GM18867 (cell line): ENCODE measurements around the gene PANK1.
"Not testable (repeated sequence)": the region's sequence is repeated elsewhere in the genome, so short reads cannot be mapped to it uniquely, and the experiment has no call there.

Source experiments
- ATAC-seq: cut with Tn5 transposase; IDR thresholded peaks from one replicate; pipeline ENCODE4 v1.9.1; 2021; ENCODE audit warnings: mild to moderate bottlenecking, moderate library complexity; ENCODE audit not compliant: unreplicated experiment

PANK1 gene

DNA sequence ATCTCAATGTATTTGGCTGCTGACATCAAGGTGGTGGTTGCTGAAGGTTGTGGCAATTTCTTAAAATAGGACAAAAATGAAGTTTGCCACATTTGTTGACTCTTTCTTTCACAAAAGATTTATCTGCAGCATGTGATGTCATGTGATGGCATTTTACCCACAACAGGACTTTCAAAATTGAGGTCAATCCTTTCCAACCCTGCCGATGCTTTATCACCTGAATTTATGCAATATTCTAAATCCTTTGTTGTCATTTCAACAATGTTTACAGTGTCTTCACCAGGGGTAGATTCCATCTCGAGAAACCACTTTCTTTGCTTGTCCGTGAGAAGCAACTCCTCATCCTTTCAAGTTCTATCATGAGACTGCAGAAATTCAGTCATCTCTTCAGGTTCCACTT lies 69.0 kb downstream of the PANK1 start:
- ATAC-seq: no peak

DNA sequence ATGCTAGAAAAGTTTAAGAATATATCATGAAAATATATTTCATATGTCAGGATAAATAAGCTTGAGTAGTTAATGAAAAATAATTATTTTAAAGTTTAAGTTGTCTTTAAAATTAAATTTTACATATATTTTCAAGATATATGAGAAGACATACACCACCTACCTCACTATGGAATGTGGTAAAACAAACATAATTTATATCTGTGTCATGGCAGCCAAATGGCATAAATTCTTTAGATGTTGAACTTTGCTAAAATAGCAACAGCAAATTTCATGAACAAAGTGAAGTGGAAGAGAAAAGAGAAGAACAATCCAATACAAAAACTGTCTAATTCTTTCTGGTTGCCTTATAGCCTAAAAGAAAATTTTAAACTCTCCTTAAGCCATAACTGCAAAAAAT lies 70.0 kb downstream of the PANK1 start:
- ATAC-seq: no peak

DNA sequence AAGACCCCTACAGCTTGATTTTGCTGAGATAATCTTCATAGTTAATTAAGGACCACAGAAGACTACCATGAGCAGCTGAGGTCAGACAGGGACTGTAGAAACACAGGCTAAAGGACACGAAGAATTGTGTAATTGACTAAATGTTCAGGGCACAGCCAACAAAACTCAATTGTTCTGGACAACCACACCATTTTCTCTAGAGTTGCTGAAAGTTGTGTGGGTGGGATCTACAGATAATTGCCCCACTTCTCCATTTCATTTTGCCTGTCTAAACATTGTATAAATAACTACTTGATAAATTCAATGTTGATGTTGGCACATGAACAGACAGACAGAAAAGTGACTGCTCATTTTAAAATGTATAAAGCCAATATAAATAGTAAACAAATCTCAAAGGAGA lies 70.7 kb downstream of the PANK1 start:
- ATAC-seq: no peak

DNA sequence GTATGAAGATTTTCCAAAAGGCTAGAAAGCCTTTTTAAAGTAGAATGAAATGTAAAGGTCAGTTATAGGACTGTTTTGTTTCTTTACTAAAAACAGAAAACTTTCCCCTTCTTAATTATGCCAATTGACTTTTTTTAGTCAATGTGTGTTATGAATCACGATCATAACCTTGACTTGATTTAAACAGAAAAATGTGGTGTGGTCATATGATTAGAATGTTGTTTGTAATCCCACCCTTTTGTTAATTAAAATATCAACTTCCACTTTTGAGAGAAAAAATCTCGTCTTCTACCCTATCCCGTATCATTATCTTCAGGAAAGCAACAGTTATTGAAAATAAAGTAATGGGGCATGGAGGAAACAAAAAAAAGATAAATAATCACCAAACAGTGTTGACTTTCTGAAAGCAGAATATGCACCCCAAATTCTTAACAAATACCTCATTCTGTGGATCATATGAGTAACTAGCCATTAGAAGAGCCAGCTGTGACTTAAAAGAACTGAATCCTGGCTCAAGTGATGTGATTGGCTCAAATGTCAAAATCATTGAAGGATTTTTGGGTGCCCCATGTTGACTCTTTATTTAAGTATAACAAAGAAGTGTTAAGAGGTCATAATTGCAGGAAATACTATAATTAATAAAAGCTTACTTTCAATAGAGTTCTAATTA lies 77.3 kb downstream of the PANK1 start:
- no peak for ATAC-seq

DNA sequence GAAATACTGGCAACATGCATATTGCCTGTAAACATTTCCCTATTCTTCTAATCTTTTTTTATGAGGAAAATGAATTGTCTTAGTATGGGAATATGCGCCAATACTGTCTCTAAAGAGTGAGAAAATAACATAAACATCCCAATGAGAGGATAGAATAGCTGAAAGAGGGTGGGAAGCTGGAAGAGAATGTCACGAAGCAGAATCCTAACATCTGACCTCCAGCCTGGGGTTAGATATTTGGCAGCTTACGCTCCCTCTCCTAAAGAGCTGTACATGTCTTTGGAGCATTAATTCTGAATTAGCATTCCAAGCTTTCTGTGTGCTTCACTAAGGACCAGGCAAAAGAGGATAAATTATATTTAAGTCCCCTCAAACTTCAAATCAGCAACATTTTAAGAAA lies 78.0 kb downstream of the PANK1 start:
- no peak for ATAC-seq

DNA sequence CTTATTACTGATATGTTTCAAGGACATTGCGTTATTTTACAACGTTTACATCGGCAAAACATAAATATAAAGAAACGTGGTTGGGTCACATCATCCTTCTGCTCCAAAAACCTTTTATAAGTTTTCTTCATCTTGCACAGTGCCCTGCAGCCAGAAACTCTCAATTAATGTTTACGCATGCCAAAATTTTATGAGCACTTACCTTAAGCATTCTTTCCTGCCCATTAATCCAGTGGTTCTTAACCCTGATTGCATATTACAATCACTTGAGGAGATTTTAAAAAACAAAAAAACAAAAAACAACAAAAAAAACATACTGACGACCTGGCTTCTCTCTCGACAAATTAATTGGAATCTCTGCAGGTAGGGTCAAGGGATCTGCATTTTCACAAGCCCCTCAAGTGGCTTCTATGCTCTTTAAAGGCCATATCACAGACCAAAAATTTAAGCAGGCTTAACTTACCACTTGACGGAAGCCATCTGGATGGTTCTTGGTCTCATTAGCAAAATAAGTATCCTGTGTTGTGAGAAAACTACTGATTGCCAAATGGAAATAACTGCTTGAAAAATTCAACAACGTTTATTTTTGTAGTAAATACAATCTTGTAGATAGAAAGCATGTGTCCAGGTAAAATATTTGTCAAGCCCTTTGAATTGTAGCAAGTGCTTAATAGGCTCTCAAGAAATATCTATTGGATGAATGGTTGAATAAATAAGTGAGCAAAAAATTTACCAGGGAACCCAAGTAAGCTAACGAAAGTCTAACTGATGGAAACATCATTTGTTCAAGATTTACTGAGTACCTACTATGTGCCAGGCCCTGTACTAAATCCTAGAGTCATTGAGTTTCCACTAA lies 78.7 kb downstream of the PANK1 start:
- ATAC-seq: no peak

DNA sequence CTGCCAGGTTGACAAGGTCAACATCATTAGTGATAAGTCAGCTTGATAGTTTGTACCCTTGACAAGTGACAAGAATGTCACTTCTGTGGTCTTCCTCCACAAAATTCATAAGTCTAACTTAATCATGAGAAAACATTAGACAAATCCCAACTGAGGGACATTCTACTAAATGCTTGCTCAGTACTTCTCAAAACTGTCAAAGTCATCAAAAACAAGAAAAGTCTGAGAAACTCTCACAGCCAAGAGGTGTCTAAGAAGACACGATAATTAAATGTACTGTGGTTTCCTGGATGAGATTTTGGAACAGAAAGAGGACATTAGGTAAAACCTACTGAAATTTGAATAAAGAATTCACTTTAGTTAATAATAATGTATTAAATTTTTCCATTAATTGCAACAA lies 79.9 kb downstream of the PANK1 start:
- no peak for ATAC-seq

DNA sequence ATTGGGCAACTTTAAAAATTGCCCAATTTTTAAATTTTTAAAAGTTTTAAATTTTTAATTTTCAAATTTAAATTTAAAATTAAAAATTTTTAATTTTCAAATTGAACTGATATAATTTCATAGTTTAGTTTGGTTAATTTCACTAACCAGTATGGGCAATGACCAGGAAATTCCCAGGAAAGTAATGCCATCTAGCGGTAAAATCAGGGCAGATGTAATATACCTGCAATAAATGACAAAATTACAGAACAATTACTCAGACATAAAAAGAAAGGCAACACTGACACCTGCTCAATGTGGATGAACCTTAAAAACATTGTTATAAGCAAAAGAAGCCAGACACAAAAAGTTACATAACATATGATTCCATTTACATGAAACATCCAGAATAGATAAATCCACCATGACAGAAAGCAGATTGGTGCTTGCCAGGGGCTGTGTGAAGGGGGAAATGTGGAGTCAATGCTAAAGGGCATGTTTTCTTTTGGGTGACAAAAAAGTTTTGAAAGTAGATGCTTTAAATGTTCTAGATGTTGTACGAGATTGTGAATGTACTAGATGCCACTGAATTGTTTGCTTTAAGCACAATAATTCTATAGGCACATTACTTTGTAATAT lies 81.1 kb downstream of the PANK1 start:
- peak; percentile 57 for ATAC-seq

DNA sequence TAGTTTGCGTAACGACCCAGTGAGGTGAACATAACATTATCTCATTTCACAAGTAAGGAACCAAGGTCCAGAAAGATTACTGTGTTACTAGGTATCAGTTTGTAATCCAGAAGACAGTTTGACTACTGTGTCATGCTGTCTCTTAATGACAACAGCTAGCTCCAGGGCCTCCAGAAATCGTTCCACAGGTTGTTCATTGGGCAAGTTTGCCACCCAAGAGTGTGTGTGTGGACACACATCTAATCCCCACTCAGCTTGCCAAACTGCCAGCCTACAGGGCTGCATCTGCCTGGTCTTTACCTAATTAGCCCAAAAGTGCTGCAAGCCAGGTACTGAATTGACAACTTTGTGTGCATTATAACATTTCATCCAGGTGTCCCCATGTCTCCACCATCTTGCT lies 81.7 kb downstream of the PANK1 start:
- ATAC-seq: no peak

DNA sequence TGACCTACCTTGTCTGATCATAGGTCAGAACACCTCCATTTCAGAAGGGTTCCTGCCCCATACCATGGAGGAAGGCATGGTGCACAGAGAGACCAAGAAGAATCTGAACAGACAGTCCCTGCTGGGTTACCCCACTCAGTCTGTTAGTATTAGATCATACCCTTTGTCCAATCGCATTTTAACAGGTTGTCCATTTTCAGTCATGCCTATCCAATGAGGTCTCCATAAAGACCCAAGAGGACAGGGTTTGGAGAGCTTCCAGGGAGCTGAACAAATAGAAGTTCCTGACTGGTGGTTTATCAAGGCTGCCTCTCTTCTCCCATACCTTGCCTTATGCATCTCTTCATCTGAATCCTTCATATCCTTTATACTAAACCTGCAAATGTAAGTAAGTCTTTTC lies 88.4 kb downstream of the PANK1 start:
- no peak for ATAC-seq

DNA sequence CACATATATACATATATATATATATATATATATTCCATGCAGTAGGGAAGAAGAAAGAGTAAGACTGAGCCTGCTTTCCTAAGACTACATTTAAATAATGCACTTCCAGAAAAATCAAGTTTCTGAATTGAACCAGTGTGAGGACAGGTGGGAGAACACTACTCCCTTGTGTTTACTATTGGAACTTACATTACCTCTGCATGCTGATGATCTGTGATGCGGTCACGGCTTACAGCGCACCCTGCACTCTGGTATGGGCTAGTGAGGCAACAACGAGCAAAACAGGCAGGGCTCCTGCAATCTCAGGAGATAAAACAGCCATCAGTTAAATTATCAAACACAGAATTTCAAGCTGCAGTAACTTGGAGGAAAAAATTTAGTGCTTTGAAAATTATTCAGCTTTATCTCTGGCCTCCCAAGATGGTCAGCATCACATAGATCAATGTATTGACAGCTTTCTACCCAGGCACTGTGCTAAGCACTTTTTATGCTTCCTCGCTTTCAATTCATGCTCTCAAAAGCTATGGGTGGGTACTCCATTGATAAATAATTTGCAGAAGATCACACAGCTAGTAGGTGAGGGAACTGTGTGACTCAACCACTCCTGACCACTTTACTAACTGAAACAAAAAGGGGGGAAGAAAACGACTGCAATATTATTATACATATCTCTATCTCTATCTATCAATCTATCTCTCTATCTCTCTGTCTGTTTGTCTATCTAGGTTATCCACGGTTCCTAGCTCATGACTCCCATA lies 89.2 kb downstream of the PANK1 start:
- ATAC-seq: no peak

DNA sequence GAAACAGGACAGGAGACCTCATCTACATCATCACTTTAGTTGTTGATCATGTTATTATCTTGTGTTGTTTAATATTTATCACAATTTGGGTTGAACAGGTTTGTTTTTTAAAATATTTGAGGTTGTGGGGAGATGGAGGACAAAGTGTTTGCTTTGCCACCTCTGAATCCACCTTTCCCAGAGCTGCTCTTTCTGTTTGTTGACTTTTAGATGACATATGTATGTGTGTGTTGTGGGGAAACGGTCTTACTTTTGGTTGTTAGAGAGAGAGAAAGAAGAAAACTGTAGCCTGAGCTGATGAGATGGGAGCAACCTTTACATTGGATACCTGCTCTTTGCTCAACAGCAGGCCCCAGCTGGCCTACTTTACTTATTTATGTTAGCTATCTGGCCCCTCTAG lies 90.6 kb downstream of the PANK1 start:
- no peak for ATAC-seq

DNA sequence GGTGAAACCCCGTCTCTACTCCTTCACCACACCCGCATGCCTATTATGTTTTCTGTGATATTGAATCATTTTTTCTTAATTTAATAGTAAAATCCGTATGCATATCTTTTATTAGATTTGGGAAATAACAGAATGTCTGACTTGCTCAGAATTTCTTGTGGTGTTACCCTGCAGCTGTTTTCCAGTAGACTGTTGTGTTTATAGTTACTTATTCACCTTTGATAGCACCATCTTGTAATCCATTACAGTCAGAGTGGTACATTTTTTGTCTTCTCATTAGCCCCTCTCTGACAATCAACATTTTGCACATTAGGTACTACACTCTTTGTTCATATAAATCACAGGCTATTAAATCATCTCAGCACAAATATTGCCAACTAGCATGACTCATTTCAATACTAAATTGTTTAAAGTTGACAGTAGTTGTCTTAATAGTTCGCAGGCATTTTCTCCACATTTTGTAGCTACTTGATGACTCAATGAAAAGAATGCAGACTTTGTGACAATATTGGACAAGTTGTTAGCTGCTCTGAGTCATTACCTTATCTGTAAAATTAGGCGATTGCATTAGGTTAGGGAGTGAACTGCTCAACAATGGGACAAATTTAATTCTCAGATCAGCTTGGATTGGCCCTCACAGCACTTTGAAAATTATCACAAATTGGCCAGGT lies 91.8 kb downstream of the PANK1 start:
- ATAC-seq: no peak

DNA sequence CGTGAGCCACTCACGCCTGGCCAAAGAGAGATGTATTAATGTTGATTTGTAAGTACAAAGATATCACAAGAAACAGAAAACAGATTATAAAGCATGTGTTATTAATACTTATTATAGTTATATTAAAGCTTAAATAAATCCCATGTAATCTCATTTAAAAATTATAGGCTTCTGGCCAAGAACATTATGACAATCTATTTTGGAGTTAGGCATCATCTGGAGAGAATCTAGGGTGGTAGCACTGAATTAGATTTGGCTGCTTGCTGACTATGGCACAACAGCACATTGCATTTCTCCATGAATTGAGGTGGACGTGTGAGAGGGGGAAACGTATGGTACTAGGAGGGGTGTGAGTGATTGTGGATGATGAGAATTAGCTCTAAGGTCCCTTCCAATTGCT lies 92.8 kb downstream of the PANK1 start:
- no peak for ATAC-seq

DNA sequence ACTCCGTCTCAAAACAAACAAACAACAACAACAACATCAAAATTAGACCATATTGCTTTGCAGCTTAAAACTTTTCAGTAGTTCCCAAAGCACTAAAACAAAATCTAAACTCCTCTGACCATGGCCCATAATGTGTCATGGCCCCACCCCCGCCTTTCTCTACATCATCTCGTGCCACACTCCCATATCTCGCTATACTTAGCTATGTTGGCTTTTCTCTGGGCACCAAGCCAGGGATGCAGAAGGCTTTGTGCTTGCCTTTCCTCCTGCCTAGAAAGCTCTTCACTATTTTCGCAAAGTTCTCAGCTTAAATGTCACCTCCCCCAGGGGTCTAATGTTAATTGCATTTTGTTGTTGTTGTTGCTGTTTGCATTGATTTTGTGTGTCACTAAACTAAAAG lies 94.5 kb downstream of the PANK1 start:
- ATAC-seq: no peak

DNA sequence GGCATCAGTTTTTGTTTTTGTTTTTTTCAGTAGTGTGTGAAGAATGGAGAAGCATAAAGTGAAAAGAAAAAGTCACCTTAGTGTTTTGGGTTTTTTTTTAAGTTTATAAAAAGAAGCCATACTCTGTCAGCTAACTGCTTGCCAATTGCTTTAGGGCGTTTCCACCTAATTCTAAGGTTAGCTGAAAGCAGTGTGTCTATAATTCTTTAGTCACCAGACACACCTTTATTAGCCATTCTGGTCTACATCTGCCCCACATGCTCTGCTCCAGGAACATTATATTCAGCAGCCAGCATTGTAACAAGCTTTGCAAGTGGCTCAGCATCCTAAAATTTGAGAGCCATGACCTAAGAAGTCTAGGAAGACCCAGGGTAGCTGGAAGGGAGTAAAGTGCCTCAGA lies 95.5 kb downstream of the PANK1 start:
- ATAC-seq: no peak

DNA sequence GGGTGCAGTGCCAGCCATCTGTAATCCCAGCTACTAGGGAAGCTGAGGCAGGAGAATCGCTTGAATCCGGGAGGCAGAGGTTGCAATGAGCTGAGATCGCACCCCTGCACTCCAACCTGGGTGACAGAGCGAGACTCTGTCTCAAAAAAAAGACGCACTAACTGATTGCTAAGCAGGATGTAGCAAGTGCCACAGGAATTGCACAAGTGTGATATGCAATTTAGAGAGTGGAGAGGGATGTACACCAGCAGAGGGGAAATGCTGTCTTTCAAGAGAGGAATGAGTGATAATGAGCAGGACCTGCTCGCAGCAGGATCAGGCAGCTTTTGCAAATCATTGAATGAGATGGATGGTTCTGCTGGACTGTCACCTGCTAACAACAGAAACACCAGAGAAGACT lies 96.4 kb downstream of the PANK1 start:
- ATAC-seq: no peak

DNA sequence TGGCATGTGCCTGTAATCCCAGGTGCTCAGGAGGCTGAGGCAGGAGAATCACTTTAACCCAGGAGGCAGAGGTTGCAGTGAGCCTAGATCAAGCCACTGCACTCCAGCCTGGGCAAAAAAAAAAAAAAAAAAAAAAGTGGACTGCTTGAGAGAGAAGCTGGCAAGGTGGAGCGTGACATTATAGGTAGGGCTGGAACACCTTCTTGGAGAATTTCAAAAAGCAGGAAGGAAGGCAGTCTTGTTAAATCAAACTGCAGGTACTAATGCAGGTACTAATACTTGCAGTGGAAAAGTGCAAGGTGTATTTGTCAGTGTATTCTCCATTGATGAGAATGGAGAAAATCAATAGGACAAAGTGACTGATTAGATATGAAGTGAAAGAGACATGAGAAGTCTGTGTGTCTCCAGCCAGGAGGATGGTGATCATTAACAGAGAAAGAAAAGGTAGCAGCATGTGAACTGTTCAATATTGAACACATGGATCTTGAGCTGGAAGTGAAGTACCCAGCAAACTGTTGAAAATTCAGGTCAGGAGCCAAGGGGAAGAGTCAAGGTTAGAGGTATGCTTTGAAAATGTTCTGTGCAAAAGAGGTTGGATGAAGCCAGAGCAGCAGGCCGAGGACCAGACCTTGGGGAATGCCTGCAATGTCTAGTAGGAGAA lies 97.1 kb downstream of the PANK1 start:
- no peak for ATAC-seq

DNA sequence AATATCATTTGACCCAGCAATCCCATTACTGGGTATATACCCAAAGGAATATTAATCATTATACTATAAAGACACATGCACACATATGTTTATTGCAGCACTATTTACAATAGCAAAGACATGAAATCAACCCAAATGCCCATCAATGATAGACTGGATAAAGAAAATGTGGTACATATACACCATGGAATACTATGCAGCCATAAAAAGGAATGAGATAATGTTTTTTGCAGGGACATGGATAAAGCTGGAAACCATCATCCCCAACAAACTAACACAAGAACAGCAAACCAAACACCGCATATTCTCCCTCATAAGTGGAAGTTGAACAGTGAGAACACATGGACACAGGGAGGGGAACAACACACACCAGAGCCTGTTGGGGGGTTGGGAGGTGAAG lies 98.4 kb downstream of the PANK1 start:
- not testable (repeated sequence) for ATAC-seq

DNA sequence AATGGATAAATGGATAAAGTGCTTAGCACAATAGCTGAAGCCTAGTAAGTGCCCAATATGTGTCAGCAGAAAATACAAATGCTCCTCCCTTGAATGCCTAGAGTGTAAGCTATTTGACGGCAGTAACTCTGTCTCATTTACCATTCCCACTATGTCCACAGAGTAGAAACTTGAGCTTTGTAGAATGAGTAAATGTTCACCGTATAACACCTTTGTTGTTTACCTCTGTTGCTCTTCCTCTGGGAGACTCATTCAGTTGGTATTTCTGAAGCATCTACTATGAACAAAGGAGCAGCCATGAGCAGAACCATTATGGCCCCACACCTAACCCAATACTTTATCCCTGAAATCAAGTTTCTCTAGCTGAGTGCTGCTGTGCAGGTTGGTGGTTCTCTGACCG lies 101.2 kb downstream of the PANK1 start:
- no peak for ATAC-seq
